Large intestine (tissue), 3 donors: ENCODE measurements around the gene TNFRSF14. TPM values are rescaled to one million over a fixed set of nuclear protein-coding genes. Genes with fewer than 3 reads are reported as not detected.

ENCODE experiments used
- DNase-seq, 2 donors: peaks; one replicate each; pipeline versions ENCODE4 v3.0.0 to v3.0.0-alpha.2; 2013
- H3K27ac ChIP-seq: one replicate; pipeline ENCODE4 v1.5.1; 2013; ENCODE audit warnings: low read length
- H3K27me3 ChIP-seq: 2 replicates; pipeline ENCODE4 v1.6.1; 2013; ENCODE audit warnings: low read length; ENCODE audit not compliant: control insufficient read depth, insufficient read depth
- H3K36me3 ChIP-seq: 2 replicates; pipeline ENCODE4 v1.6.1; 2013; ENCODE audit warnings: low read length; ENCODE audit not compliant: control insufficient read depth, insufficient read depth
- H3K4me1 ChIP-seq: one replicate; pipeline ENCODE4 v1.6.1; 2013; ENCODE audit warnings: low read length; ENCODE audit not compliant: control insufficient read depth, insufficient read depth
- H3K4me3 ChIP-seq: one replicate; pipeline ENCODE4 v1.5.1; 2013; ENCODE audit warnings: low read length
- H3K9me3 ChIP-seq: one replicate; pipeline ENCODE4 v1.6.1; 2013; ENCODE audit warnings: mild to moderate bottlenecking, low read depth, low read length, moderate library complexity; ENCODE audit not compliant: control insufficient read depth
- WGBS: methylation state at CpG from one replicate; pipeline ENCODE4 v1.1.5; 2013; ENCODE audit warnings: low lambda C conversion rate; ENCODE audit not compliant: insufficient coverage; 5-methylcytosine and 5-hydroxymethylcytosine counted together
- polyA plus RNA-seq: library from polyadenylated mRNA; unstranded; fragments of 120-200 nt; gene quantifications from one replicate; pipeline ENCODE4 v1.2.1, GENCODE V29; 2013

Gene TNFRSF14
- polyA plus RNA-seq, 1 donor: 318 TPM

GRCh38 chr1:2580691-2581090, 24.5 kb downstream of the TNFRSF14 start:
- Histone ChIP-seq H3K9me3 (no peaks in the 10 kb centered on the region), H3K4me3 (no peak overlapping the region), H3K36me3 (no peaks in the 10 kb centered on the region), H3K27ac (no peak overlapping the region), H3K4me1 (peaks cover 52% of the 10 kb centered on the region), H3K27me3 (no peaks in the 10 kb centered on the region)
- no peak for DNase-seq
- no CpG with 5 or more reads among the region's 10 CpGs for WGBS

GRCh38 chr1:2582391-2582790, 26.2 kb downstream of the TNFRSF14 start:
- Histone ChIP-seq H3K27ac (peak overlapping the region; percentile 99), H3K4me3 (no peak overlapping the region), H3K36me3 (no peaks in the 10 kb centered on the region), H3K27me3 (no peaks in the 10 kb centered on the region), H3K4me1 (peaks cover 40% of the 10 kb centered on the region), H3K9me3 (no peaks in the 10 kb centered on the region)
- DNase-seq: no peak
- WGBS: no CpG with 5 or more reads among the region's 7 CpGs

- Histone ChIP-seq H3K4me3 (no peak overlapping the region), H3K36me3 (peaks cover under 1% of the 10 kb centered on the region), H3K27me3 (no peaks in the 10 kb centered on the region), H3K4me1 (peaks cover 33% of the 10 kb centered on the region), H3K27ac (peak overlapping the region; percentile 99), H3K9me3 (no peaks in the 10 kb centered on the region)
- DNase-seq: peak; percentile 87 to 91
- no CpG with 5 or more reads among the region's 5 CpGs for WGBS
Observed at GRCh38 chr1:2583331-2583791, 27.2 kb downstream of the TNFRSF14 start.

- Histone ChIP-seq H3K27ac (peak overlapping the region; percentile 99), H3K36me3 (peaks cover 4% of the 10 kb centered on the region), H3K9me3 (no peaks in the 10 kb centered on the region), H3K4me1 (peaks cover 32% of the 10 kb centered on the region), H3K27me3 (no peaks in the 10 kb centered on the region), H3K4me3 (no peak overlapping the region)
- WGBS: 80% methylated on average over 1 of the region's 14 CpGs
- DNase-seq: peak in 1 of 2 donors; percentile 44
Observed at GRCh38 chr1:2583871-2584351, 27.7 kb downstream of the TNFRSF14 start.

- Histone ChIP-seq H3K36me3 (peaks cover 11% of the 10 kb centered on the region), H3K27me3 (no peaks in the 10 kb centered on the region), H3K27ac (peak overlapping the region; percentile 99), H3K4me1 (peaks cover 30% of the 10 kb centered on the region), H3K4me3 (peak overlapping the region; percentile 69), H3K9me3 (no peaks in the 10 kb centered on the region)
- DNase-seq: no peak
- WGBS: 0% methylated on average over 1 of the region's 12 CpGs
Observed at GRCh38 chr1:2584686-2585317, 28.6 kb downstream of the TNFRSF14 start.

- DNase-seq: peak; percentile 92 to 97
- Histone ChIP-seq H3K4me3 (peak overlapping the region; percentile 69), H3K4me1 (peaks cover 30% of the 10 kb centered on the region), H3K27ac (peak overlapping the region; percentile 99), H3K9me3 (no peaks in the 10 kb centered on the region), H3K27me3 (no peaks in the 10 kb centered on the region), H3K36me3 (peaks cover 15% of the 10 kb centered on the region)
- no CpG with 5 or more reads among the region's 28 CpGs for WGBS
Observed at GRCh38 chr1:2585318-2586092, 29.3 kb downstream of the TNFRSF14 start.

GRCh38 chr1:2586154-2587070, 30.2 kb downstream of the TNFRSF14 start, which contains the start of gene PRXL2B:
Gene PRXL2B, plus strand, starts transcription at chr1:2586777. Its CDS starts 109 bp downstream, at chr1:2586886.
- peak within 1 kb of the TSS; percentile 69 for H3K4me3 ChIP-seq

GRCh38 chr1:2587071-2587859, 31.1 kb downstream of the TNFRSF14 start:
- H3K36me3 ChIP-seq: peaks cover 15% of the 10 kb centered on the region
- peak overlapping the region; percentile 34 for H3K27ac ChIP-seq
- H3K27me3 ChIP-seq: no peaks in the 10 kb centered on the region
- peak overlapping the region; percentile 66 for H3K4me3 ChIP-seq
- peaks cover 4% of the 10 kb centered on the region for H3K9me3 ChIP-seq
- peak in 1 of 2 donors; percentile 51 for DNase-seq
- peaks cover 30% of the 10 kb centered on the region for H3K4me1 ChIP-seq
- no CpG with 5 or more reads among the region's 52 CpGs for WGBS

More at GRCh38 chr1:2586154-2587070, 30.2 kb downstream of the TNFRSF14 start, which contains the start of gene PRXL2B:
- peak; percentile 100 for DNase-seq
- Histone ChIP-seq H3K4me1 (peaks cover 30% of the 10 kb centered on the region), H3K27ac (peak within 1 kb of the TSS; percentile 99), H3K27me3 (no peaks in the 10 kb centered on the region), H3K9me3 (peaks cover 4% of the 10 kb centered on the region), H3K36me3 (peaks cover 15% of the 10 kb centered on the region)
- no CpG with 5 or more reads among the region's 107 CpGs for WGBS

- peaks cover 15% of the 10 kb centered on the region for H3K36me3 ChIP-seq
- no peak for DNase-seq
- H3K4me3 ChIP-seq: peak overlapping the region; percentile 66
- peaks cover 28% of the 10 kb centered on the region for H3K4me1 ChIP-seq
- H3K9me3 ChIP-seq: peaks cover 4% of the 10 kb centered on the region
- no peak overlapping the region for H3K27ac ChIP-seq
- no peaks in the 10 kb centered on the region for H3K27me3 ChIP-seq
- WGBS: no CpG with 5 or more reads among the region's 19 CpGs
Observed at GRCh38 chr1:2587860-2588571, 31.8 kb downstream of the TNFRSF14 start.
